ENCODE measurements around the gene PROCA1. TPM values are rescaled to one million over a fixed set of nuclear protein-coding genes. Genes with fewer than 3 reads are reported as not detected.

The PROCA1 gene
- total RNA-seq, 1 donor from 2014 or later: 6.0 TPM

DNA sequence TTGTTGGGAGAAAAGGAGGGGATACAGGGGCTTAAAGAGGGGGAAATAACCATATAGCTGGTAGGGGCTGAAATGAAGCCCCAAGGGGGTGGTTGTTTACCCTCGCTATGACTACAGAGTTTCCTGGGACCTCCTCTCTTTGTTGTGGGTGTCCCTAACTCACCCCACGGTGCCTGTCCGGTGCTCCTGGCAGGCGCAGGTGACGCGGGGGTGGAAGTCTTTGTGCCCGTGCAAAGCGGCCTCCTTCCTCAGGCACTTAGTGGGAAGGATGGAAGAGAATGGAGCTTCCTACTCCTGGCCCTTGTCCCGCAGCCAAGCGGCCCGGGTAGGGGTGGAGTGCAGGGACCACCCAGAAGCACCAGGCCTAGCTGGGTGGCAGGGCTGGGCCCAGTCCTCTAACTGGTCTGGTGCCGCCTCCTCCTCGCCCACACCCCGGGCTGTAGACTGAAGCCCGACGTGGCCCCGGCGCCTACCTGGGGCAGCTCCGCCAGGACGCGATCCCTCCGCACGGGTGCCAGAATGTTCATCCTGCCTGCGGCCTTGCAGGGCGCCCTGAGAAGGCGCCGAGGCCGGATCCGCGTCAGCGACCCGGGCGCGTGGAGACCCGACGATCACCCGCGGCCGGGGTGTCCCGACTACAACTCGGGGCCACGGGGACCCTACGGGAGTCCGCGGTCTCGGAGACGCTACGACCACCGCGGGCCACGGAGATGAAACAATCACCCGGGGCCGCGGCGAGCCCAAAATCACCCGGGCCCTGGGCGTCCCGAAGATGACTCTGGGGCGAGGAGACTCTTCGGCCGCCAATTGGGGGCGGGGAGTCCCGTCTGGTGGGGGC lies 5.3 kb upstream of the PROCA1 start:
- intact Hi-C loops (cut with micrococcal nuclease): no loop called here
- Mint-ChIP-seq H3K27ac (no peak overlapping the region), H3K4me3 (no peak overlapping the region), H3K27me3 (peaks cover 28% of the 10 kb centered on the region), H3K36me3 (ENCODE audit: low read depth) (peaks cover 26% of the 10 kb centered on the region), H3K9me3 (no peaks in the 10 kb centered on the region), H3K4me1 (peaks cover 36% of the 10 kb centered on the region)
- DNase-seq: peak; percentile 68

DNA sequence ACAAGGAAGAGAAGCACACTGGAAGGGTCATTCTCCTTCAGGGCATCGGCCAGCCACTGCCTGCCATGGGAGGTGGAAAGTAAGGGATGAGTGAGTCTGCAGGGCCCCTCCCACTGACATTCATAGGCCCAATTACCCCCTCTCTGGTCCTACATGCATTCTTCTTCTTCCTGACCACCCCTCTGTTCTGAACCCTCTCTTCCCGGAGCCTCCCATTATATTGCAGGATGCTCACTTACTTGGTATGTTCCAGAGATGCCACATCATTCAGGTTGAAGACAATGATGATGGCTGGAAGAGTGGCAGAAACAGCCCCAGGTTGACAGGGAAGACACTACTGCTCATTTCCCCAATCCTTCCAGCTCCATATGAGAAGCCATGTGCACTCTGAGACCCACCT lies 3.5 kb upstream of the PROCA1 start:
- no peak overlapping the region for H3K4me3 Mint-ChIP-seq
- intact Hi-C loops (cut with micrococcal nuclease): no loop called here
- H3K27me3 Mint-ChIP-seq: peaks cover 28% of the 10 kb centered on the region
- H3K9me3 Mint-ChIP-seq: no peaks in the 10 kb centered on the region
- H3K4me1 Mint-ChIP-seq: peaks cover 35% of the 10 kb centered on the region
- peaks cover 8% of the 10 kb centered on the region for H3K36me3 Mint-ChIP-seq (ENCODE audit: low read depth)
- no peak overlapping the region for H3K27ac Mint-ChIP-seq
- no peak for DNase-seq

DNA sequence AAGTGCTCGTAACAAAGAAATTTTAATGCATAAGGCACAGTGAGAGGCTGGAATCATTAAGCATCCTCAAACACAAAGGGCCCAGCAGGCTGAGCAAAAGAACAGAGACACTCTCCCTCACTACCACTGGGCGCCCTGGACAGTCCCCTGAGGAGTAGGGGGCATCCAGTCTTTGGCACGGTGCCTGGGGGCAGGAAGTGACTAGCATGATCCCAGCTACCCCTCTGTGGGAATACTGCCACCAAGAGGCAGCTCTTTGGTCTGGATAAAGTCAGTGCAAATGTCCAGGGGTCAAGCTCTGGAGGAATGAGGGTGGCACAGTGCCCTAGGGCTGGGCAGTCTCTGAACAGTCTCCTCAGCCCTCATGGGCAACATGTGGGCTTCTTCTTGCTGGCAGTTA lies 2.6 kb upstream of the PROCA1 start:
- H3K27ac Mint-ChIP-seq: no peak overlapping the region
- peaks cover 26% of the 10 kb centered on the region for H3K27me3 Mint-ChIP-seq
- intact Hi-C loops (cut with micrococcal nuclease): loop anchor here (5.0 kb wide), 1 partner anchor 52 kb away; the partner anchor contains the start of genes SDF2 and SUPT6H
- no peaks in the 10 kb centered on the region for H3K9me3 Mint-ChIP-seq
- H3K36me3 Mint-ChIP-seq (ENCODE audit: low read depth): peaks cover 2% of the 10 kb centered on the region
- no peak overlapping the region for H3K4me3 Mint-ChIP-seq
- H3K4me1 Mint-ChIP-seq: peaks cover 29% of the 10 kb centered on the region
- DNase-seq: no peak

DNA sequence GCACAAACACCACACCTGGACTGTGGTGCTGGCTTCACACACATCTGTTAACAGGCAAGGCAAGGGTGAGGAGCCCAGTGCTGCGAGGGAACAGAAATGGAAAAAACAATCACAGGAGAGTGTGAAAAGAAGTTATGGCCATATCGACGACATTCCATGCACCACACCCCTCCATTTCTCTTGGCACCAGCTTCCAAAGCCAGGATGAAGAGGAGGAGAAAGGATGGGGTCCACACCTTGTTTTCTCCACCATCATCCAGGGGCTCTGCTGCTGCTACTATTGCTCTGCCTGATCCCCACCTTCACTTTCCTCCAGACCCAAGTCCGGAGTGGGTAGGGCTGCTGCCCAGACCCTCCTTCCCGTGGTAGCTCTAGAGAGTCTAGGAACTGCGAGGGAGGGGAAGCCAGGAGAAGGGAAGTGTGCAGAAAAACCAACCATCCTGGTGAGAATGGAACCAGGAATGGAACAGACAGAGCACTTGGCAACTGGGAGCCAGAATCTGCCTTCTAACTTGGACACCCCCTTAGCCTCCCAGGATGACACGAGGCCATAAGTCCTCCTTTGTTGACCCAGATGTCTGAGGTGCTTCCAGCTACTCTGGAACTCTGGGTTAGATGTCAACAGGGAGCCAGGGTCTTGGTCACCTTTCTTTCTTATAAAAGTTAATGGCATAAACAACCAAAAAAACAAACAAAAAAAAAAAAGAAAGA lies 1.2 kb upstream of the PROCA1 start:
- Mint-ChIP-seq H3K4me1 (peaks cover 18% of the 10 kb centered on the region), H3K27me3 (peaks cover 18% of the 10 kb centered on the region), H3K27ac (peak overlapping the region; percentile 95), H3K9me3 (no peaks in the 10 kb centered on the region), H3K36me3 (ENCODE audit: low read depth) (peaks cover 5% of the 10 kb centered on the region), H3K4me3 (peak overlapping the region; percentile 91)
- DNase-seq: no peak
- intact Hi-C loops (cut with micrococcal nuclease): loop anchor here (5.0 kb wide), 1 partner anchor 51 kb away; the partner anchor contains the start of genes SDF2 and SUPT6H

DNA sequence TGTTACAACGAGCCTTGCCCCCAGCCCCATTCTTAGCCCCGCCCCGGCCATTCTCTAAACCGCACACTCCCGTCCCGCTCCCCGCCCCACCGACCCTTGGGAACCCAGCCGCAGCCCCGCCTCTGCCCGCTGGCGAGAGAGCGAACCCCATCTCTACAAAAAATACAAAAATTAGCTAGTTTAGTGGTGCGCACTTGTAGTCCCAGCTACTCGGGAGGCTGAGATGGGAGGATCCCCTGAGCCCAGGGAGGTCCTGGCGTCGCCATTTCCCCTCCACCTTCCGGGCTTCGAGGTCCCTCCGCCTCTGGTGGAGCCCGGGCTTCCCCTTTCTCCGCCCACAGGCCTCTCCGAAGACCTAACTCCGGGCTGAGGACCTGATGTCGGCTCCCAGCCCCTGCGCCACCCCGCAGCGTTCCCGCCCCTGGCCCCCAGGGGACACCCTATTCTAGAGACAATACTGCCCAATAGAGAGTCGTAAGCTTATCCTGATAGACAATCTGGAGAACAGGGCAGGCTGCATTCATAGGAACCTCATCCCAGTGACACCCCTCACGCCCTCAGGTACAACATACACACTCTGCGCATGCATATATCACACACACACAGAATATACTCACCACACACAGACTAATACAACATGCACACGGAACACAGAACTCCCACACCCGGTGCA lies 480 bp upstream of the PROCA1 start:
- H3K27ac Mint-ChIP-seq: peak overlapping the region; percentile 95
- H3K27me3 Mint-ChIP-seq: peaks cover 18% of the 10 kb centered on the region
- peaks cover 17% of the 10 kb centered on the region for H3K4me1 Mint-ChIP-seq
- H3K36me3 Mint-ChIP-seq (ENCODE audit: low read depth): peaks cover 9% of the 10 kb centered on the region
- H3K9me3 Mint-ChIP-seq: no peaks in the 10 kb centered on the region
- peak; percentile 91 for DNase-seq
- intact Hi-C loops (cut with micrococcal nuclease): loop anchor here (5.0 kb wide), 1 partner anchor 50 kb away; the partner anchor contains the start of genes SDF2 and SUPT6H
- peak overlapping the region; percentile 91 for H3K4me3 Mint-ChIP-seq

DNA sequence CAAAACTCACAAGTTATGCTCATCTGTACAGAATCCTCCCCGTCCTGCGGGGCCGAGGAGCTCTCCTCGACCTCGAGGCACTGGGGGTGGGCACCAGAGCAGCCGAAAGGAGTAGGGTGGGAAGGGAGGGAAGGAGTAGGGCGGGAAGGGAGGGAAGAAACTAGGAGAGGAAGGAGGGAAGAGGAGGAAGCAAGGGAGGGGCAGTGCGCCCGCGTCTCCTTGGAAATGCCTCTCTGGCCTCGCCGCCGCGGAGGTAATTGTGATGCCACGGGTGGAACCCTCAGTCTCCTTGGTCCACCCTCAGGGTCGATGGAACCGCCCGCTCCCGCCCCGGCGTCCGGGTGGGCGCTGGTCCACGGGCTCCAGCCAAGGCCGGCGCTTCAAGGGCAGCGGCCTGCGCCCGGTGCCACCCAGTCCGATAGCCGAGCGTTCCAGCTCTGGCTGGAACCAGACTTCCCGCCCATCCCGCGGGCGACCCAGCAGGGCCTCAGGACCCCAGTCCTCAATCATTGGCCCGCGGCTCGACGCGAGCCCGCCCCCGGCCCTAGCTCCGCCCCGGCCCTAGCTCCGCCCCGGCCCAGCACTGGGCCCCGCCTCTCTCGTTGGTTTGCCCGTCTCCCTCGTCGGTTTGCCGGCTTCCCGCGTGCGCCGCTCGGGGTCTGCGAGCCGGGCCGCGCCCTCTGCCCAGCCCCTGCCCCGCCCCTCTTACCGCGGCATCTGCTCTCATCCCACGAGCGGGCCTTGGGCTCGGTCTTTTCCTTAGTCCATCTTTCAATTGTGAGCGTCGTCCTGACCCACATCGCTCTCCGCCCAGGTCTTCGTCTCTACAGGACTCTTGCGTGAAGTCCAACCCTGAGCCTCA lies 596 bp downstream of the PROCA1 start:
- Mint-ChIP-seq H3K27ac (peak overlapping the region; percentile 95), H3K4me1 (peaks cover 17% of the 10 kb centered on the region), H3K27me3 (peaks cover 15% of the 10 kb centered on the region), H3K36me3 (ENCODE audit: low read depth) (peaks cover 9% of the 10 kb centered on the region), H3K9me3 (no peaks in the 10 kb centered on the region), H3K4me3 (peak overlapping the region; percentile 91)
- DNase-seq: peak; percentile 99
- intact Hi-C loops (cut with micrococcal nuclease): loop anchor here (1.0 to 5.0 kb wide), 3 partner anchors 8 to 66 kb away; partner anchors contain the start of genes BLTP2, RPL23A, SDF2 and SUPT6H

DNA sequence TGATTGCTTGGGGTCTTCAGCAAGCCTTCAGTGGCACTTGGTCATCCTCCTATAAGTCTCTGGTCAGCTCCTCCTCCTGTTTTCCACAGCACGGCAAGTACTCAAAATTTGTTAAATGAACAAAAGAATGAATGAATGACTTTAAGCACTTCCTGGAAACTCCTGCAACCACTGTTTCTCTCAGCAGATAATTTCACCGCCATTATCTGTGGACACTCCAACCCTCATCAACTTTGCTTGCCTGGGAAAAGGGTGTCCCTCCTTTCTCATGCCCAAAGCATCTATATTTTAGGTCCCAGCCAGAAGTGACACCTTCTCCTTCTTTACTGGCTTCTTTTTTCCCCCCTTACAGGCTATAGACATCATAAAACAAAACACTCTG lies 4.4 kb downstream of the PROCA1 start:
- H3K4me1 Mint-ChIP-seq: peaks cover 16% of the 10 kb centered on the region
- no peak overlapping the region for H3K27ac Mint-ChIP-seq
- no peaks in the 10 kb centered on the region for H3K9me3 Mint-ChIP-seq
- H3K36me3 Mint-ChIP-seq (ENCODE audit: low read depth): peaks cover 25% of the 10 kb centered on the region
- H3K4me3 Mint-ChIP-seq: no peak overlapping the region
- DNase-seq: no peak
- H3K27me3 Mint-ChIP-seq: no peaks in the 10 kb centered on the region
- intact Hi-C loops (cut with micrococcal nuclease): no loop called here

DNA sequence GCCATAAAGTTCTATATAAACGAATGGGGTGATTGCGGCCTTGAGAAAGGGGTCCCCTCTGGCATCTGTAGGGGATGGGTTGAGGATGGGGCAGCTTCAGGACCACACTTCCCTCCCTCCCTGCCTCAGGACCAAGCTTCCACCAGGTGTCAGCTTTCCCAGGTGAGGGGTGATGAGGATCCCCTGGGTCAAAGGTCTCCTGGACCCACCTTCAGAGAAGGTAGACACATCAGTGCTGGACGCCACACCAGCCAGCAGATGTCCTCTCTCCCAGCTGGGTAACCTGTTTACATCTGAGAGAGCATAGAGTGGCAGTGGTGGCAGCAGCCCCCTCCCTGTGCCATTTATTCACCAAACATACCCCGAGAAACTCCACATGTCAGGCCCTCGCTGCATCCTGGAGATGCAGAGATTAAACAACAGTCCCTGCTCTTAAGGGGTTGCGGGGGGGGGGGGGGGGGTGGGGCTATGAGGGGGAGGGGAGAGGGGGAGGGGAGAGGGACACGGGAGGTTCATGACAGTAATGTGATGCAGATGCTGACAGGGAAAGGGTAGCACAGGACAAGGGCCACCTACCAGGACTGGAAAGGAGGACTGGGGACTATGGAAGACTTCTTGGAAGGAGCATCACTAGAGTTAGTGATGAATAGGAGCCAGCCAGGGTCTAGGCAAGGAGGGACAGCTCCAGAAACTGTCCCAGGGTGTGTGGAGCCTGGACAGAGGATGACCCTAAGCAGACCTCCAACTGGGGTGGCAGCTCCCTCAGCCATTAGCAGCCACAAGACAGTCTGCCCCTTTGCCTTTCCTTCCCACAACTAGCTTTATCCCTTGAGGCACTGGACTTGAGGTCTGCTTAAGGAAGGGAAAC lies 5.0 kb downstream of the PROCA1 start:
- Mint-ChIP-seq H3K4me1 (peaks cover 11% of the 10 kb centered on the region), H3K36me3 (ENCODE audit: low read depth) (peaks cover 28% of the 10 kb centered on the region), H3K27ac (no peak overlapping the region), H3K9me3 (no peaks in the 10 kb centered on the region), H3K4me3 (no peak overlapping the region), H3K27me3 (no peaks in the 10 kb centered on the region)
- DNase-seq: no peak
- intact Hi-C loops (cut with micrococcal nuclease): no loop called here

DNA sequence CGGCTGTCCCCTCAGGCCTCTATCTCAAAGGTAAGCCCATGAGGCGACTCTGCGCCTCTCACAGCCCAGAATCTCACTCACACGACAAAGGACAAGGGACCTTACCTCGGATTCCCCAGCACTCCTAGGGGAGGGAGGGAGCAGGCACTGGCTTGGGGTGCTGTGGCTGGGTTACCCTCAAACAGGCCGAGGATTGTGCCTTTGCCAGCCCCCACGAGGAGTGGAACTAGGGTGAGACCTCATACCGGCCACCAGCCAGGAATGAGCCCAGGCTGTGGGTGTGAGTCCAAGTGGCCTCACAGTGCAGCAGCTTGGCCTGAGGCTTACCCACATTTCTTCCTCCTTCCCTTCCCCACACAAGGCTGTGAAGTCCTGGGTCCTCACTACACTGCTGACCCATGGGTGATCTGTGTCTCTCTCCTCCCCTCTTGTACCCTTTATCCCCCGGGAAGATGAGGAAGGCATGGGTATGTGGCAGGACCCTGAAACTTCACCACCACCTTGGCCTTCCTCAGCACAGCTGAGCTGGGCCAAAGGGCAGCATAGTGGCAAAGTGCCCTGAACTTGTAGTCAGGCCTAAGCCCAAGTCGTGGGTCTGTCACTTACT lies 5.9 kb downstream of the PROCA1 start:
- Mint-ChIP-seq H3K27ac (peak overlapping the region; percentile 63), H3K27me3 (no peaks in the 10 kb centered on the region), H3K9me3 (no peaks in the 10 kb centered on the region), H3K36me3 (ENCODE audit: low read depth) (peaks cover 35% of the 10 kb centered on the region), H3K4me3 (no peak overlapping the region), H3K4me1 (peaks cover 8% of the 10 kb centered on the region)
- DNase-seq: no peak
- intact Hi-C loops (cut with micrococcal nuclease): no loop called here

DNA sequence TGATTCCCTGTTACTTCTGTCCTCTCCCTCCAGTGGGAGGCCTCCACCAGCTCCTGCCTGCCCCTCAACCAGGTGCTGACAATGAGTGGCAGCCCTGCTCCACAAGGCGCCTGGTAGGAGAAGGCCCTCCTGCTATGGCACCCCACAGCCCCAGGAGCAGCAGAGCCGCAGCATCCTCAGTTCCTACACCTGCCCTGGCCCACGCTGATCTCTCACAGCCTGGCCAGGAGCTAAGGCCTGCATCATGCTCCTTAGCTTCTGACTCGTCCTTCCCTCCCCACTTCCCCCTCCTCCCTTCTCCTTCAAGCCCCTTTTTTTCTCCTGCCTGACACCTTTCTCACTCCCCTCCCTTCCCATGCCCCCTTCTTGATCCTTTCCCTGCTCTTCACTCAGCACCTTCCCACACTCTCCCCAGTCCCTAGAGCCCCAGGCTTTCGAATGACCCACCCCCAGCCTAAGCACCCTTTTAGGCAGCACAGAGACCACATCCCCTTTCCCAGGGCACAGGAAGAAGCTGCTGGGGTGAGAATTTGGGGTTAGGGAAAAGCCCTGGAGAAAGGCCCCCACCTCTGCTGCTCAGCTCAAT lies 6.5 kb downstream of the PROCA1 start:
- DNase-seq: no peak
- no peaks in the 10 kb centered on the region for H3K27me3 Mint-ChIP-seq
- intact Hi-C loops (cut with micrococcal nuclease): no loop called here
- H3K4me3 Mint-ChIP-seq: no peak overlapping the region
- H3K4me1 Mint-ChIP-seq: peaks cover 4% of the 10 kb centered on the region
- H3K36me3 Mint-ChIP-seq (ENCODE audit: low read depth): peaks cover 39% of the 10 kb centered on the region
- H3K27ac Mint-ChIP-seq: peak overlapping the region; percentile 63
- no peaks in the 10 kb centered on the region for H3K9me3 Mint-ChIP-seq

DNA sequence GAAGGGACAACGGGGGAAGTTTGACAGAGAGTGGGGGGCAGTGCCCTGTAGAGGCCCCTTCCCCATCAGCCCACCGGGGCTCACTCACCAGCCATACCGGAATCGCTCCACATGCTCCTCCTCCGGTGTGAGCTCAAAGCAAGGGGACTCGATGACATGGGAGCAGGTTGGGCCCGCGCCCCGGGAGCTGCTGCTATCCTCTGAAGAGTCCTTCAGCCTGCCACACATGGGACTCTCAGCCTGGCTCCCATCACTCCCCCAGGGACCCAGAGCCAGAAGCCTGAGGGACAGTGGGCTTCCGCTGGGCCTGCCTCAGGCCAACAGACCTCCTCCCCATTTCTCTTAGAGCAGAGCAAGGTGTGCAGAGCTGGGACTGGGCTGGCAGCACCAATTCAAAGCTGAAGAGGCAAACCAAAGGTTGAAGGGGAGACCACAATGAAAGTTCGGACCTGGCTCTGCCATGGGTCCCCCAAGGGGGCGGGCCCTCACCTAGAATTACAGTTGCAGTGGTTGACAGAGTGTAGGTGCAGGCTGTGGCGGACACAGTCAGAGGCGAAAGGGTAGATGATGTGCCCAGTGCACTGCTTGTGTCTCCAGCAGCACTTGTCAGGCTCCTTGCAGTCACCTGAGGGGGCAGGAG lies 7.3 kb downstream of the PROCA1 start:
- Mint-ChIP-seq H3K36me3 (ENCODE audit: low read depth) (peaks cover 47% of the 10 kb centered on the region), H3K4me1 (peaks cover 4% of the 10 kb centered on the region), H3K27me3 (no peaks in the 10 kb centered on the region), H3K4me3 (no peak overlapping the region), H3K9me3 (no peaks in the 10 kb centered on the region), H3K27ac (no peak overlapping the region)
- intact Hi-C loops (cut with micrococcal nuclease): no loop called here
- peak; percentile 53 for DNase-seq

All from activated CD4-positive, alpha-beta T cell treated with anti-CD3 and anti-CD28 coated beads, Interleukin-2, amount 10 ng/mL, durations not matched to agents 24 days and 14 days (primary cell).